Measurements from ENCODE around the gene SLC66A2.
"Not testable (repeated sequence)": the region's sequence is repeated elsewhere in the genome, so short reads cannot be mapped to it uniquely, and the experiment has no call there.

SLC66A2 gene

DNA sequence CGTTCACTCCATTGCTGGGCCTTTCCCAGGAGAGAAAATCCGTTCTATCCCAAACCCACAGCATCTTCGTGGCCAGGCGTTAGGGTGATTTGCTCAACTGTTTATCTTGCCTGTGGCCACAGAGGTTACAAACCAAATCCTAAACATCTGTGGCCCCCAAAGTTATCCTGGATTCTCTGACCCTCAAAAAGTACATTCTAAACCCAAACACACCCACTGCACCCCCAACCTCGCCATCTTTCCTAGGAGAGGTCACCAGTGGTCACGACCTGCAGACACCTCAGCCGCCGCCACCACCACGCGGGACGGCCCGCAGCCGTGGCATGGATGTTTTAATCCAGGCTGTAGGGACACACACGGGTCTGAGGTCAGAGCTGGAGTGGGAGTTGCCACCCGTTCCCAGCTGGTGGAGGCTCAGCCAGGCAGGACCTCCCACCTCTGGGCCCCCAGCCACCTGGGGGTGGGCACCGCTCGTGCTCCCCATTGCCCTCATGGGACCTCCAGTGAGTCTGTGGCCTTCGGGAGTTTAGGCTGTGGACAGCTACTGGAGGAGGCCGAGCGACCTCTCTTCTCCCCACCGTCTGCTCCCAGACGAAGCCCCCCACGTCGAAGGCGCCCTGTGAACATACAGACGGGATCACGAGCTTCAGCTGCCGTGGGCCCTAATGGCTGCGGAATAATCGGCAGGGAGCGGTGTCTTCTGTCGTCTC is 81.7 kb downstream of the SLC66A2 start:
- no peak for DNase-seq (ENCODE audit: extremely low read depth in 1 of 2, low read depth in 1 of 2)

DNA sequence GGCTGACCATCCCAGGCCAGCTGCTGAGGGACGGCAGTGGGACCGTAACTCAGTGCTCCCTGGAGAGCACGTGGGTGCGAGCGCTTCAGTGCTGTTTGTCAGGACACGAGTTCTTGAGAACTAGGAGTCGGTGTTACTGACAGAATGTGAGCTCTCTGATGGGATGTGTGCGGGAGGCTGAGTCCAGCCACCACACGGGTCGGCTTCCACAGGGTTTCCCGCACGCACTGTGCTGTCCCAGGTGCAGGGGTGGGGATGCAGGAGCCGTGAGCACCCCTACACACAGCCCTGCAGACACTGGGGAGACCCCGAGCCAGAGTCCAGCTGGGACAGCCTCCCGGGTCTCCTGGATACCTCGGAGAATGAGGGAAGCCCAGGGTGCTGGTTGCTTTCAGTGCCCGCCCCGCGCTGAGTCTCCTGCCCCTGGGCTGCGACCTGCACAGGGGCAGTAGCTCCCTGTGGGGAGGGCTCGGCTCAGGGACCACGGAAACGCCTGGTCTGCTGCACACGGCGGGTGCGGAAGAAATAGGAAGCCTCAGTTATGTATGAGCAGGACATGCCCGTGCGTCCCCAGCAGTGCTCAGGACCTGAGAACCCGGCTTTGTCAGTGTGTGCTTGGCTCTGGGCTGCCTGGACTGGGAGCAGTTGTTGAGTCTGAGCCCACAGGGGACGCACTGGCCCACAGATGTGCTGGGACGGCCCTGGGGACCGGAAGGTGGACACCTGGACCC is 82.5 kb downstream of the SLC66A2 start:
- no peak for DNase-seq (ENCODE audit: extremely low read depth in 1 of 2, low read depth in 1 of 2)

DNA sequence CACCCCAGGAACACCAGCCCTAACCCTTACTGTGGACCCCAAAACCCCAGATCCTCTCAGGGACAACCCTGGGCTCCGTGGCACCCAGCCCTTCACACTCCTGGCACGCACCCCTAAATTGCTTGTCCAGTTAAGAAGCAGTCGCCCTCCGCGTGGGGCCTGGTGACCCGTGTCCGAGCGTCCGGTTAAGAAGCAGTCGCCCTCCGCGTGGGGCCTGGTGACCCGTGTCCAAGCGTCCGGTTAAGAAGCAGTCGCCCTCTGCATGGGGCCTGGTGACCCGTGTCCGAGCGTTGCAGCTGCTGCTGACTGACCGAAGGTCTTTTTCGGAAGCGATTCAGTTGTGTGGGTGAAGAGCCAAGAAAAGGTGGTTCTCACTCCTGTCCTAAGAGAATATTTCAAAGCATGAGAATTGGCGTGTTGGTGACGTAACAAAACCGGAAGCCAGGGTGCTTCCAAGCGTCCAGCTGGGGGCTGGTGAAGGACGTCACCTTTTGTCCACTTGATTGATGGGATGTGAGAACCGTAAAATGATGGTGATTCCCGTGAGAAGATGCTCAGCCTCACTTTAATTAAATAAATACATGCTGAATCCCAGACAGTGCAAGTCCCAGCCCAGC is 83.2 kb downstream of the SLC66A2 start:
- DNase-seq (ENCODE audit: extremely low read depth in 1 of 2, low read depth in 1 of 2) = no peak

DNA sequence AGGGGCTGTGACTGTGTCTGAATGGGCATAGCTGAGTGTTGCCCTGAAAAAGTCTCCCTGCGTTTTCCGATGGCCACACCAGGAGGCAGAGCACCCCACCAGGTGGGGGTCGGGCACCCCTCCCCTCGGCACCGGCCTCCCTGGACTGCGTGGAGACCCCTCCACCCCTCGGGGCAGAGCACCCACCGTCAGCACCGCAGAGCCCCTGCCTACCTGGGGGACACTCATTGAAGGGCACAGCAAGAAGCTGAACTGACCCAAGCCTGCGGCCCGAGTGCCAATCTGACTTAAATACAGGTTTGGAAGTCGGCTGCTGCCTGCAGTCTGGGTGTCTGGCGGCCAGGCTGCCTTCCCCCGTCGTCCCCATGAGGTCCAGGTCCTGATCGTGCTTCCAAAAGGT is 83.8 kb downstream of the SLC66A2 start:
- no peak for DNase-seq (ENCODE audit: extremely low read depth in 1 of 2, low read depth in 1 of 2)

DNA sequence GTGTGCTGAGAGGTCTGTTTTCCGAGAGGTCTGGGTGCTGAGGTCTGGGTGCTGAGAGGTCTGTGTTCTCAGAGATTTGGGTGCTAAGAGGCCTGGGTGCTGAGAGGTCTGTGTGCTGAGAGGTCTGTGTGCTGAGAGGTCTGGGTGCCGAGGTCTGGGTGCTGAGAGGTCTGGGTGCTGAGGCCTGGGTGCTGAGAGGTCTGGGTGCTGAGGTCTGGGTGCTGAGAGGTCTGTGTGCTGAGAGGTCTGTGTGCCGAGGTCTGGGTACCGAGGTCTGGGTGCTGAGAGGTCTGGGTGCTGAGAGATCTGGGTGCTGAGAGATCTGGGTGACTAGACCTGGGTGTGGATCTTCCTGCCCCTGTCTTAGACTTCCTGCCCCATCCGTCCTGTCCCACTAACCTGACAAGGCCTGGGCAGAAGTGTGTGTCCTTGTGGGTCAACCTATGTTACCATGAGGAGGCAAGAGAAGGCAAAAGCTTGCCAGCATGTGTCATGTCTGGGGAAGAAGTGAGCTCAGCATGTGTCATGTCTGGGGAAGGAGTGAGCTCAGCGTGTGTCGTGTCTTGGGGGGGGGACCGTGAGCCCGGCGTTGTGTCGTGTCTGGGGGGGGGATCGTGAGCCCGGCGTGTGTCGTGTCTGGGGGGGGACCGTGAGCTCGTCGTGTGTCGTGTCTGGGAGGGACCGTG is 84.4 kb downstream of the SLC66A2 start:
- DNase-seq (ENCODE audit: extremely low read depth in 1 of 2, low read depth in 1 of 2) = no peak

DNA sequence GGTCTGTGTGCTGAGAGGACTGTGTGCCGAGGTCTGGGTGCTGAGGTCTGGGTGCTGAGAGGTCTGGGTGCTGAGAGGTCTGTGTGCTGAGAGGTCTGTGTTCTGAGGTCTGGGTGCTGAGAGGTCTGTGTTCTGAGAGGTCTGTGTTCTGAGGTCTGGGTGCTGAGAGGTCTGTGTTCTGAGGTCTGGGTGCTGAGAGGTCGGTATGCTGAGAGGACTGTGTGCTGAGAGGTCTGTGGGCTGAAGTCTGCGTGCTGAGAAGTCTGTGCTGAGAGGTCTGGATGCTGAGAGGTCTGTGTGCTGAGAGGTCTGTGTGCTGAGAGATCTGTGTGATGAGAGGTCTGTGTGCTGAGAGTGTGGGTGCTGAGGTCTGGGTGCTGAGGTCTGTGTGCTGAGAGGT is 85.5 kb downstream of the SLC66A2 start:
- DNase-seq (ENCODE audit: extremely low read depth in 1 of 2, low read depth in 1 of 2) = not testable (repeated sequence)

DNA sequence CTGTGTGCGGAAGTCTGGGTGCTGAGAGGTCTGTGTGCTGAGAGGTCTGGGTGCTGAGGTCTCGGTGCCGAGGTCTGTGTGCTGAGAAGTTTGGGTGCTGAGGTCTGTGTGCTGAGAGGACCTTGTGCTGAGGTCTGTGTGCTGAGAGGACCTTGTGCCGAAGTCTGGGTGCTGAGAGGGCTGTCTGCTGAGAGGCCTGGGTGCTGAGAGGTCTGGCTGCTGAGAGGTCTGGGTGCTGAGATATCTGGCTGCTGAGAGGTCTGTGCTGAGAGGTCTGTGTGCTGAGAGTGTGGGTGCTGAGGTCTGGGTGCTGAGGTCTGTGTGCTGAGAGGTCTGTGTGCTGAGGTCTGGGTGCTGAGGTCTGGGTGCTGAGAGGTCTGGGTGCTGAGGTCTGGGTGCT is 86.5 kb downstream of the SLC66A2 start:
- not testable (repeated sequence) for DNase-seq (ENCODE audit: extremely low read depth in 1 of 2, low read depth in 1 of 2)

DNA sequence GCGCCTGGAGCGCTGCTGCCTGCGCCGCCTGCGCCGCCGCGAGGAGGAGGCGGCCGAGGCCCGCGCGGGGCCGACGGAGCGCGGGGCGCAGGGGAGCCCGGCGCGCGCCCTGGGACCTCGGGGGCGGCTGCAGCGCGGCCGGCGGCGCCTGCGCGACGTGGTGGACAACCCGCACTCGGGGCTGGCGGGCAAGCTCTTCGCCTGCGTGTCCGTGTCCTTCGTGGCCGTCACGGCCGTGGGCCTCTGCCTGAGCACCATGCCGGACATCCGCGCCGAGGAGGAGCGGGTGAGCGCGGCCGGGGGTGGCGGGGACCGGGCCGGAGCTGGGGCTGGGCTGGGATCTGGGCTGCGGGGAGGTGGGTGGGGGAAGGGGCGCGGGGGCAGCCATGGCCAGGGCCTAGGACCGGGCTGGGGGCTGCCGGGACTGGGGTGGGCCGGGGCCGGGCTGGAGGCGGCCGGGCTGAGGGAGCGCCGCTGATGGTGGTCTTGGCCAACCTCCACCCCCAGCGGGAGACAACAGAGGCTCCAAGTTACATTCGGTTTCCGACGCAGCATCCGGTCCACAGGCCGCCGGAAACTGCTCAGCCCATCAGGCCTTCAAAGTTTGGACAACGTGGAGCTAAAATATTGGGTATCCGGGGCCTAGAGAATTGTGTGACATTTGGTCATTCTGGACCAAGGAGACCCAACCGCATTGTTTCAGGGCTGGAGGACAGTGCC is 87.3 kb downstream of the SLC66A2 start:
- DNase-seq (ENCODE audit: extremely low read depth in 1 of 2, low read depth in 1 of 2) = no peak

DNA sequence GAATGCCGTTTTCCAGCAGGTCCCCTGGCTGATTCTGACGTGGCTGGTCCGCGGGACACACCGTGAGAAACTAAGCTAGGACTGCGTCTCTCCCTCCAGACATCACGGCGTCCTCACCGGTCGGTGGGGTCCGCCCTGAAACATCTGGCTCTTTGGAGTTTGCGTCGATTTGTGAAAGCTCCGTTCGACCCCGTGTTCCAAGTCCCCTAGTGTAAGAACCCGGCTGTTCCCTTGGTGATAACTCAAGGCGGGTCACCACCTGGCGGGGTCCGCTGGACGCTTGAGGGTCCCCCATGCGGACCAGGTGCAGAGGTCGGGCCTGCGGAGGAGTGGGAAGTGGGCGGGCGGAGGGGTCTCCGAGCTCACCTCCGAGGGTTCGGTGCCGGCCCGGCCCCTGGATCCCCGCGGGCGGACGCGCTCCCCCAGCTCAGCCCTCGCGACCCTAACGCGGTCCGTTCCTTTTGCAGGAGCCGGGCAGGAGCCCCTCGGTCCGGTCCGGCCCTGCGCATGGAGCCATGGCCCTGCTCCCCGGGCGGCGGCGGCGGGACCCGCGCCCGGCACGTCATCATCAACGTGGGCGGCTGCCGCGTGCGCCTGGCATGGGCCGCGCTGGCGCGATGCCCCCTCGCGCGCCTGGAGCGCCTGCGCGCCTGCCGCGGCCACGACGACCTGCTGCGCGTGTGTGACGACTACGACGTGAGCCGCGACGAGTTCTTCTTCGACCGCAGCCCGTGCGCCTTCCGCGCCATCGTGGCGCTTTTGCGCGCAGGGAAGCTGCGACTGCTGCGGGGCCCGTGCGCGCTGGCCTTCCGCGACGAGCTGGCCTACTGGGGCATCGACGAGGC is 88.1 kb downstream of the SLC66A2 start:
- no peak for DNase-seq (ENCODE audit: extremely low read depth in 1 of 2, low read depth in 1 of 2)

DNA sequence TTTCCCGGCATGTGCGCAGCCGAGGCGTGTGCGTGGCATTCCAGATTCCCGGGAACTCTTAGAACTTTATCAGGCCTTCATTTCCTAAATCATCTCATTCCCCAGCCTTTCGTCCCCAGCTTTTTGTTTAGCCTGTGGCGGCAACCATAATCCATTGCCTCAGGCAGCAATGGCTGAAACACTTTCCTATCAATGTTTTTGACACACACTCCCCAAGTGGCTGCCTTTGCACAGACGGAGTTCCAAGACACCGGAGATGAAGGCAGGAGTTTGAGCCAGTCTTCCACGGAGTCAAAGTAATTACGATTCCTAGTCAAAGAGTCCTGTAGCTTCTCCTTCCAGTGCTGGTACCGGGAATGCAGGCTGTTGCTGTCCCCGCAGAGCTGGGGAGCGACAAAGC is 88.9 kb downstream of the SLC66A2 start:
- no peak for DNase-seq (ENCODE audit: extremely low read depth in 1 of 2, low read depth in 1 of 2)

DNA sequence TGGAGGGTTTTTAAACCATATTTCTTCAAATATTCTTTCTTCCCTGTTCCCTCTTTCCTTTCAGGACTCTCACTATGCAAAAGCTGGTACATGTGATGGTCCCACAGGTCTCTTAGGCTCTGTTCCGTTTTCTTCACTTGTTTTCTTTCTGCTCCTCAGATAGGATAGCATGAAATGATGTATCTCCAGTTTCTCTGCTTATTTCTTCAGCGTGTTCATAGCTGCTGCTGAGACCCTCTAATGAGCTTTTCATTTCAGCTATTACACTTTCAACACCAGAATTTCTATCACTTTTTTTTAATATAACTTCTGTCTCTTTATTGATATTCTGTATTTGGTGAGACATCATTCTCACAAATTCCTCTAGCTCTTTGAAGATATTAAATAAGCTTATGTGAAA is 89.8 kb downstream of the SLC66A2 start:
- no peak for DNase-seq (ENCODE audit: extremely low read depth in 1 of 2, low read depth in 1 of 2)

DNA sequence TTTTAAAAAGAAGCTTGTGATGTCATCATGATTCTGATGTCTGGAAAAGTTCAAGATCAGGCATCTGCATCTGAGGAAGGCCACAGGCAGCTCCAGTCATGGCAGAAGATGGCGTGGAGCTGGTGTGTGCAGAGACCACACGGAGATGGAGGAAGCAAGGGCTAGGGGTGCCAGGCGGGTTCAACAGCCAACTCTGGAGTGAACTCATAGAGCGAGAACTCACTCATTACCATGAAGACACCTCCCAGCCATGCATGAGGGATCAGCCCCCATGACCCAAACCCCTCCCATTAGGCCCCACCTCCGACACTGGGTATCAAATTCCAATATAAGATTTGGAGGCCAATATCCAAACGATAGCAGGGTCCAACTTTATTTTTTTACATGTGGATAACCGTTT is 92.1 kb downstream of the SLC66A2 start:
- no peak for DNase-seq (ENCODE audit: extremely low read depth in 1 of 2, low read depth in 1 of 2)

DNA sequence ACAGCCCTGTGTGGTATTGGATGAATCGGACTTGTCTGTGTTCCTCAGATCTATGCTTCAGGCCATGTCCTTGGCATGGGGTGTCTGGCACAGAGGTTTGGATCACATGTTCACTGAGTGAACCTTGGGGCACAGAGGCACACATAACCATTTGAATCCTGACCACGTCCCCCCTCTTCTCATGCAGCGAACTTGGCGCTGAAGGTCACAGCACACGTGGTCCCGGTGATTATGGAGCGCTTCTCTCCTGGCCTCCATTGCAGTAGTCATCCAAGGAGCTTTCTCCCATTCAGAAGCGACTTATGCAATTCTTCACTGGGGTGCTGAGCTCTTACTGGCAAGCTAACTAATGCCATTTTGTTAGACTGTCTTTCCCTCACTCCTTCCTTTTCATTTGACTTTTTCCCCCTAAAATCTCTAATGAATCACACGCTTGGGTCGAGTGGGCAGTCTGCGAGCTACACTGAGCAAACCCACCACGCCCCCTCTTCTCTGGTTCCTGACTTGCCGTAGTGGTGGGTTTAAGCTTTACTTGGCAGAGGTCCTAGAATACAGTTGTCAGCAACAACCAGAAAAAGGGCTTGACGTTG is 94.3 kb downstream of the SLC66A2 start:
- no peak for DNase-seq (ENCODE audit: extremely low read depth in 1 of 2, low read depth in 1 of 2)

DNA sequence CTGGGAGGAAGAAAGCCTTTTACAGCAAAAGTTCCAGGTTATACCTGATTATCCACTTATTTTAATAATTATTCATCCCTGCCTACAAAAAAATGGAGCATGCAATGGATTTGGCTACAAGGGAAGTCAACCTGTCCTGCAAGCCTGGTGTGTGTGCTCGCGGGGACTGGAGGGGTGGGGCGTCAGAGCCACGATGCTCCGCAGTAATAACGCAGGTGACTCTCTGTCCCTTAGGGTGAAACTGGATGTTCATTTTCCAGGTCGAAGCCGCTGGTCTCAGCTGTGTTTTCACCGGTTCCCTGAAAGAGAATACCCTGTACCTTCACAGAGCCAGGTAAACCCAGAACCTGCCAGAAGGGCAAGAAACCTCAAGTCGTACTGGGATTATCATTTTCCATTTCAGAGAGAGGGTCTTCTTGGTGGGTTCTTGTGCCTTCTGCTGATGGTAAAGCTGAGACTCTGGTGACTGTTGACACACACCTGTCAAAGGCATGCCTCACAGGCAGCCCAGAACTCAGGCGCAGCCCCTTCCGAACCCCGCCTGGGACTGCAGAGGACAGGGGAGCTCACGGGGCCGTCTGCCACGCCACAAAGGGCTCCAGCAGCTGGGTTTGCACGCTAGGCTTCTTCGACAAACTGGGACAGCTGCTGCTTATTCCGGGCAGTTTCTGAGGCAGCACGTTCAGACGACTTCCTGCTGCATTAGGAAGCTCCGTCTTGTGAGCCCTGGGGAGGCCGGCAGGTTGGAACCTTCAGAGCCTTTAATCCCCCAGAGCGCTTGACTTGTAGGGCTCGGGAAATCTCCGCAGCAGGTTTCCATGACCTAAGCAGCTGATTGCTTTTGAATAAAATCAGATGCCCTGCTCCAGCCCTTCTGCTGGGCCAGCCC is 95.1 kb downstream of the SLC66A2 start:
- no peak for DNase-seq (ENCODE audit: extremely low read depth in 1 of 2, low read depth in 1 of 2)

DNA sequence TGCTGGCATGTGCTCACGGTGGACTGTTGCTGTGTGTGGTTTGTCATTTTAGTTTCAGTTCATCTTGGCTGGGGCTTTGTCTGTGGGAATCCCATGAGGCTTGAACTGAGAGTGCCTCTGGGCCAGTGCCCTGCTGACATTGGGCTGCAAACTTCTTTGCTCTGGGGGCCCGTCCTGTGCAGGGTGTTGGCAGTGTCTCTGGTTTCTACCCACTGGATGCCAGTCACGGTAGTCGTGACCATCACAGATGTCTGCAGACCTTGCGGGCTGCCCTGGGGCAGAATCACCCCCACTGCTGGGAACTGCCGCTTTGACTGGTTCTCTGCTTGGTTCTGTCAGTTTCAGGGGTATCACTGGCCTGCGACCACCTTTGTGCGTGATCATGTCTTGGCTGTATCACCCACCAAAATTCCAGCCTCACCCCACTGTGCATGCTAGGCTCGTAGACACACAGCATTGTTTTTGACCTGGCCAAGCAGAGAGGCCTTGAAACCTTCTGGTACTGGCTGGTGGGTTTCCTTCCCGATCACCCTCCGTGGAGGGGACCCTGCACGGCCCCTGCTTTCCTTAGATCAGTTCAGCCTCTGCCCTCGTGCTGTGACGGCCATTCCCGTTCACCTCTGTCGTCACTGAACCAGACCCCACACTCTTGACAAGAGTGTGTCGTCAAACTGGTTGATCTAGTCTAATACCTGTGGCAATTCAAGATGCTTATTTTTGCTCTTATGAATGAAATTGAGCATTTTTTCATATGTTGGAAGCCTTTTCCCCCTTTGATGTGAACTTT is 96.1 kb downstream of the SLC66A2 start:
- DNase-seq (ENCODE audit: extremely low read depth in 1 of 2, low read depth in 1 of 2) = no peak

DNA sequence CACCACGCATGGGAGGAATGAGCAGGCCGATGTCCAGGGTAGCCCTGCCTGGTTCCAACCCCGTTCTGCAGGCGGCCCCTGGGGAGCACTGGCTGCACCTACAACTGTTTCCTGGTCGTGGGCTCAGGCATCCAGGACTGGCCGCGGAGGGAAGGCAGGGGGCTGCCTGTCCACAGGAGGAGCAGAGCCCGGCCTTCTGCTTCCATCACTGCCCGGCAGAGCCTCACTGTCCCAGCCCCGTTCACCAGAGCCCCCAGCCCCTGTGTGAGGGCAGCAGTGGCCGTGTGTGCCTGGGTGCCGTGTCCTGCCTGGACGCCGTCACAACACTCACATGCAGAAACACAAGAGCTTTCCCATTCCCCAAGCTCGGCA is 97.5 kb downstream of the SLC66A2 start:
- DNase-seq (ENCODE audit: extremely low read depth in 1 of 2, low read depth in 1 of 2) = no peak

DNA sequence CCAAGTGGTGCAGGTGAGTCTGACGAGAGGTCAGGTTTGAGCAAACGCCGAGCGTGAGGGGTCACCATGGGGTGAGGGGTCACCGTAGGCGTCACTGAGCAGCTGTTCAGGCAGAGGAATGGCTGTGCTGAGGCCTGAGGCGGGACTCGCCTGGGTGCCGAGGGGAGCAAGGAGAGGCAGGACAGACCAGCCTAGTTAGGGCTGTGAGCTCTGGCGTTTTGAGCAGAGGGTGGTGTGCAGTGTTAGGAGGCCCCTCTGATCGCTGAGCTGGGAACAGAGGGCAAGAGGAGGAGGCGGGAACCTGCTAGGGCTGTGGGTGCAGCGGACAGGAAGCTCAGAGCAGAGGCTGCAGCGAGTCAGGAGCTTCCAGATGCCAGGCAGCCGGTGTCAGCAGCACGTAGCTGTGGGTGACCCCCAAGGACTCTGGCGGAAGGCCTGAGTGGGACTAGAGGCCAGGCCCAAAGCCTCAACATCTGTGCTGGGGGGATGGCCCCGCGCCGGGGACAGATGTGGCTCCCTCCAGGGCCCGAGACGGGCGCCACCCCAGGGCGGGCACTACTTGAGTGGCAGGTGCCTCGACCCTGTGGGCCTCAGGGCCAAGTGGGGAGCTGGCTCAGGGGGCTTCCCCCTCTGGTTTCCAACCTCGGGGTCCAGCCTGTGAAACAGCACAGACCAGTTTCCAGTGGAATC is 98.0 kb downstream of the SLC66A2 start:
- DNase-seq (ENCODE audit: extremely low read depth in 1 of 2, low read depth in 1 of 2) = no peak
